GM18867 (cell line): ENCODE data around the gene TJP3.

ENCODE experiments used
- ATAC-seq: cut with Tn5 transposase; IDR thresholded peaks from one replicate; pipeline ENCODE4 v1.9.1; 2021; ENCODE audit warnings: mild to moderate bottlenecking, moderate library complexity; ENCODE audit not compliant: unreplicated experiment

The TJP3 gene

GRCh38 chr19:3671680-3672574, 36.3 kb upstream of the TJP3 start:
- ATAC-seq, result no peak

- no peak for ATAC-seq
Measured at GRCh38 chr19:3672575-3672948, 35.6 kb upstream of the TJP3 start.

- no peak for ATAC-seq
Measured at GRCh38 chr19:3672993-3673392, 35.2 kb upstream of the TJP3 start.

GRCh38 chr19:3673506-3674439, 34.4 kb upstream of the TJP3 start:
- ATAC-seq, result no peak

- no peak for ATAC-seq
Measured at GRCh38 chr19:3674784-3675543, 33.2 kb upstream of the TJP3 start.

GRCh38 chr19:3678188-3678587, 30.0 kb upstream of the TJP3 start:
- ATAC-seq, result no peak

GRCh38 chr19:3679138-3679537, 29.0 kb upstream of the TJP3 start:
- no peak for ATAC-seq

GRCh38 chr19:3679581-3679980, 28.6 kb upstream of the TJP3 start:
- no peak for ATAC-seq

- ATAC-seq, result no peak
Measured at GRCh38 chr19:3680939-3681338, 27.2 kb upstream of the TJP3 start.

GRCh38 chr19:3682286-3682685, 25.9 kb upstream of the TJP3 start:
- no peak for ATAC-seq

GRCh38 chr19:3682741-3683404, 25.3 kb upstream of the TJP3 start:
- ATAC-seq, result no peak

GRCh38 chr19:3683405-3684053, 24.7 kb upstream of the TJP3 start:
- no peak for ATAC-seq

GRCh38 chr19:3684054-3684816, 23.9 kb upstream of the TJP3 start:
- ATAC-seq, result no peak

- no peak for ATAC-seq
Measured at GRCh38 chr19:3684817-3685410, 23.3 kb upstream of the TJP3 start.

- ATAC-seq, result no peak
Measured at GRCh38 chr19:3687393-3687773, 20.8 kb upstream of the TJP3 start.

- no peak for ATAC-seq
Measured at GRCh38 chr19:3687774-3688706, 20.1 kb upstream of the TJP3 start.

GRCh38 chr19:3690551-3691371, 17.4 kb upstream of the TJP3 start:
- ATAC-seq, result no peak
